DOHH2 (cell line): Measurements from ENCODE around the gene QSOX2.

ENCODE experiments used
- EZH2phosphoT487 ChIP-seq: fragments of 200-600 bp; sonication (generic); IDR thresholded peaks from 2 replicates; pipeline ENCODE4 v1.6.1; 2017; ENCODE audit warnings: borderline replicate concordance, mild to moderate bottlenecking, antibody characterized with exemption, low read length, moderate library complexity, mixed read lengths
- TF ChIP-seq, protein P1 (sequence below): fragments of 200-600 bp; sonication (generic); IDR thresholded peaks from one replicate; pipeline ENCODE4 v1.5.1; 2014; ENCODE audit warnings: antibody characterized with exemption, mild to moderate bottlenecking, low read depth, low read length; ENCODE audit not compliant: poor library complexity, severe bottlenecking

DNA sequence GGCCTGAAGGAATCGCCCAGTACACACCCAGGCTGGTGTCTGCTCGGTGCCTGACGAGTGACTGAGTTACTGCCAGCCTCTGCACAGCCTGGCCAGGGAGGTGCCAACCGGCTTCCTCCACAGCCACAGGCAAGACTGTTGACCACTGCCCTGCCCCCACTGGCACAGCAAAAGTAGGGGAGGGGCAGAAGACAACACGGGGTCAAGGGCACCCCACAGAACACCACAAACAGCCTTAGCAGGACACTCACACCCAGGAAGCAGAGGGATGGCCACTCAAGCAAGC is 40.0 kb downstream of the QSOX2 start:
- TF ChIP-seq, protein P1, sequence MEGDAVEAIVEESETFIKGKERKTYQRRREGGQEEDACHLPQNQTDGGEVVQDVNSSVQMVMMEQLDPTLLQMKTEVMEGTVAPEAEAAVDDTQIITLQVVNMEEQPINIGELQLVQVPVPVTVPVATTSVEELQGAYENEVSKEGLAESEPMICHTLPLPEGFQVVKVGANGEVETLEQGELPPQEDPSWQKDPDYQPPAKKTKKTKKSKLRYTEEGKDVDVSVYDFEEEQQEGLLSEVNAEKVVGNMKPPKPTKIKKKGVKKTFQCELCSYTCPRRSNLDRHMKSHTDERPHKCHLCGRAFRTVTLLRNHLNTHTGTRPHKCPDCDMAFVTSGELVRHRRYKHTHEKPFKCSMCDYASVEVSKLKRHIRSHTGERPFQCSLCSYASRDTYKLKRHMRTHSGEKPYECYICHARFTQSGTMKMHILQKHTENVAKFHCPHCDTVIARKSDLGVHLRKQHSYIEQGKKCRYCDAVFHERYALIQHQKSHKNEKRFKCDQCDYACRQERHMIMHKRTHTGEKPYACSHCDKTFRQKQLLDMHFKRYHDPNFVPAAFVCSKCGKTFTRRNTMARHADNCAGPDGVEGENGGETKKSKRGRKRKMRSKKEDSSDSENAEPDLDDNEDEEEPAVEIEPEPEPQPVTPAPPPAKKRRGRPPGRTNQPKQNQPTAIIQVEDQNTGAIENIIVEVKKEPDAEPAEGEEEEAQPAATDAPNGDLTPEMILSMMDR = no peak
- TF ChIP-seq EZH2phosphoT487 = no peak
